Ovary (tissue), 3 donors: ENCODE results near the gene CD2.

ENCODE experiments used
- POLR2A ChIP-seq: fragments of 450-650 bp; IDR thresholded peaks from one replicate; pipeline ENCODE4 v1.6.1; 2017; ENCODE audit warnings: antibody characterized with exemption, mild to moderate bottlenecking, moderate library complexity
- TF ChIP-seq, protein P1 (sequence below), 3 donors: fragments of 450-650 bp in 2 of 3; fragments of 200-600 bp in 1 of 3; IDR thresholded peaks; one replicate each; pipeline versions ENCODE4 v1.5.1 to v1.8.0; 2016 to 2022; ENCODE audit warnings: antibody characterized with exemption in 3 of 3, mild to moderate bottlenecking in 1 of 3
- donor health status: DM: no; HTN: no; CAD: no.

DNA sequence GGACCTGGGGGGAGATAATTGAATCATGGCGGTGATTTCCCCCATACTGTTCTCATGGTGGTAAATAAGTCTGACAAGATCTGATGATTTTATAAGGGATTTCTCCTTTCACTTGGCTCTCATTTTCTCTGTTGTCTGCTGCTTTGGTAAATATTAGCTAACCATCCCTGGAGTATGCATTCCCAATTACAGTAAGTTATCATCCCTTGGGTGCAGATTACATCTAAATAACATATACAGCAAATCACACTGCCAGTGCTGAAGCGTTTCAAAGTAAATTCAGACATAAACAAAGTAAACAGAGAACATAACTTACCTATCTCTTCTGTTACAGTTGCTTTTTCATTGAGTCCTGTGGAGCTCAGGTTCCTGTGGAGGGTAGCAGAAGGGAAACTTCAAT lies 48.1 kb upstream of the CD2 start:
- TF ChIP-seq, protein P1, sequence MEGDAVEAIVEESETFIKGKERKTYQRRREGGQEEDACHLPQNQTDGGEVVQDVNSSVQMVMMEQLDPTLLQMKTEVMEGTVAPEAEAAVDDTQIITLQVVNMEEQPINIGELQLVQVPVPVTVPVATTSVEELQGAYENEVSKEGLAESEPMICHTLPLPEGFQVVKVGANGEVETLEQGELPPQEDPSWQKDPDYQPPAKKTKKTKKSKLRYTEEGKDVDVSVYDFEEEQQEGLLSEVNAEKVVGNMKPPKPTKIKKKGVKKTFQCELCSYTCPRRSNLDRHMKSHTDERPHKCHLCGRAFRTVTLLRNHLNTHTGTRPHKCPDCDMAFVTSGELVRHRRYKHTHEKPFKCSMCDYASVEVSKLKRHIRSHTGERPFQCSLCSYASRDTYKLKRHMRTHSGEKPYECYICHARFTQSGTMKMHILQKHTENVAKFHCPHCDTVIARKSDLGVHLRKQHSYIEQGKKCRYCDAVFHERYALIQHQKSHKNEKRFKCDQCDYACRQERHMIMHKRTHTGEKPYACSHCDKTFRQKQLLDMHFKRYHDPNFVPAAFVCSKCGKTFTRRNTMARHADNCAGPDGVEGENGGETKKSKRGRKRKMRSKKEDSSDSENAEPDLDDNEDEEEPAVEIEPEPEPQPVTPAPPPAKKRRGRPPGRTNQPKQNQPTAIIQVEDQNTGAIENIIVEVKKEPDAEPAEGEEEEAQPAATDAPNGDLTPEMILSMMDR (IDR thresholded peaks at IDR 0.05): no peak
- no peak for TF ChIP-seq POLR2A
